ENCODE data around the gene LBH. TPM values are rescaled to one million over a fixed set of nuclear protein-coding genes. Genes with fewer than 3 reads are reported as not detected.
A peak's percentile ranks its signal among the peaks of the same experiment; 100 is the strongest.

Gene LBH
- total and polyA plus RNA-seq, 2 of the 13 experiments (the other 11 are each of a cell fraction or from before 2014, with no cell fraction given) = 0.09 to 0.25 TPM

DNA sequence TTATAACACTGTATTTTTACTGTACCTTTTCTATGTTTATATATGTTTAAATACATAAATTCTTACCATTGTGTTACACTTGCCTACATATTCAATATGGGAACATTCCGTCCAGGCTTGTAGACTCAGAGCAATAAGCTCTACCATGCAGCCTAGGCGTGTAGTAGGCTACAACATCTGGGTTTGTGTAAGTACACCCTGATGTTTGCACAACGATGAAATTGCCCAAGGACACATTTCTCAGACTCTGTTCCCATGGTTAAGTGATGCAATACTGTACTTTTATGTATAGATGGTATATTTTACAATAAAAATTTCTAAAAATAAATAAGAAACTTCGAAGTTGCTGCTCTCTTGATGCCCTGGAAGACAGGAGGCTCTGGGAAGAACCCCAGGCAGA lies 46.2 kb upstream of the LBH start (continued):
- TF ChIP-seq DNMT1 (CRISPR knock-in tag; IDR thresholded peaks at IDR 0.05) (no peak), FOXA1 (IDR thresholded peaks at IDR 0.05) (no peak), FOXA1 (CRISPR knock-in tag; IDR thresholded peaks at IDR 0.05) (peak; percentile 66)

DNA sequence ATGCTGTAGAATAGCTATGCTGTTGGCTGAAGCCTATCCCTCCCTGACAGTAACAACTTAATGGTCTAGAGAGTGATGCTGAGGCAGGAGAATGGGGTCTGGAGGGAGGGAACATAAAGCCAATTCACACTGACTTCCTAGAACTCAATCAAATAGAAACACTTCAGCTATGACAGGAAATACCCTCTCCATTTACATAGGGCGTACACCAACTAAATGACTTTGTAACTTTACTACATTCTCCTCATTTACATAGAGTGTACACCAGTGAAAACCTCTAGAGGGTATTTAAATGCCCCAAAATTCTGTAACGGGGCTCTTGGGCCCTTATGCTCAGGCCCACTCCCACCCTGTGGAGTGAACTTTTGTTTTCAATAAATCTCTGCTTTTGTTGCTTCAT lies 43.0 kb upstream of the LBH start:
- ChIA-PET CTCF (ENCODE audit: low intra/inter-chr PET ratio, low total read pairs) (no interaction called here), POLR2A (no interaction called here)
- ATAC-seq (no peak), DNase-seq (ENCODE audit: low spot score) (no peak), FAIRE-seq (no peak)
- no TSS peak for BruUV-seq (replicated peaks)
- Histone ChIP-seq H3K79me2 (ENCODE audit: insufficient read depth, low read length) (no peaks in the 10 kb centered on the region), H2AFZ (ENCODE audit: low read length) (no peak overlapping the region), H3K4me3 (replicated peaks in 1 of 3; ENCODE audit: insufficient read depth in 1 of 3, low read depth in 2 of 3, low read length in 3 of 3) (no peak overlapping the region), H3K4me2 (ENCODE audit: low read depth, low read length) (no peak overlapping the region), H3K27me3 (ENCODE audit: control insufficient read depth in 1 of 2, insufficient read depth in 2 of 2, low read length in 2 of 2) (peaks cover 2 to 26% of the 10 kb centered on the region in 2 experiments; a peak in 2 of 5 replicates), H3K9me3 (ENCODE audit: low read length) (no peaks in the 10 kb centered on the region), H3K27ac (ENCODE audit: extremely low read length, insufficient read depth, low read length) (no peak overlapping the region), H3K36me3 (replicated peaks in 1 of 2; ENCODE audit: control insufficient read depth in 1 of 2, insufficient read depth in 2 of 2, low read length in 2 of 2) (no peaks in the 10 kb centered on the region), H3K4me1 (ENCODE audit: insufficient read depth, low read length) (no peaks in the 10 kb centered on the region), H4K20me1 (ENCODE audit: insufficient read depth, low read length) (no peaks in the 10 kb centered on the region), H3K9ac (ENCODE audit: insufficient read depth, low read depth, low read length) (no peak overlapping the region)
- intact Hi-C loops (cut with micrococcal nuclease; ENCODE audit: unreplicated experiment) (no loop called here), in situ Hi-C loops (cut with HindIII; ENCODE audit: extremely low pct_ligation_motif_present, low pct_unique_long_range_greater_than_20kb) (no loop called here)
- 23% methylated on average over 2 of the region's 2 CpGs for WGBS (ENCODE audit: low lambda C conversion rate)
- TF ChIP-seq PHF8 (CRISPR knock-in tag; IDR thresholded peaks at IDR 0.05) (no peak), ZFP90 (CRISPR knock-in tag; IDR thresholded peaks at IDR 0.05; ENCODE audit: borderline replicate concordance) (no peak), POLR2AphosphoS2 (IDR thresholded peaks at IDR 0.05; ENCODE audit: low read depth, low read length) (no peak), SAFB2 (CRISPR knock-in tag; IDR thresholded peaks at IDR 0.05; ENCODE audit: borderline replicate concordance, low read depth) (no peak)

DNA sequence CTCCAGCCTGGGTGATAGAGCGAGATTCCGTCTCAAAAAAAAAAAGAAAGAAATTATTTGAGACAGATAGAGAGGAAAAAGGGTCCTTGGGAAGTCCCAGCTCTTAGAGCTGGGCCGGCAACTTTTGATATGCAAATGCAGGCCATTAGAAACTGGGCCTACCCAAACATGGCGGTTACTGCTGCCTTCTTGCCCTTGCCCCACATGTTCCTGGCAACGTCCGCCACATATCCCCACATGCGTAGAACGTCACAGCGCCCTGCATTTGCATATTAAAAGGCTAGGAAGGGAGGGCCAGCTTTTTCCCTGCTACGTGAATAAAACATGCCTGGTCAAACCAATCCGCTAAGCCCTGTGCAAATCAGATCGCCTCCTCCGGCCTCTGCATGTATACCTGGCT lies 40.7 kb upstream of the LBH start:
- no peaks in the 10 kb centered on the region for H3K79me2 ChIP-seq (ENCODE audit: insufficient read depth, low read length)
- WGBS (ENCODE audit: low lambda C conversion rate) = 62% methylated on average over 12 of the region's 13 CpGs
- ChIA-PET CTCF (ENCODE audit: low intra/inter-chr PET ratio, low total read pairs) (no interaction called here), POLR2A (no interaction called here)
- no peaks in the 10 kb centered on the region for H3K36me3 ChIP-seq (replicated peaks in 1 of 2; ENCODE audit: control insufficient read depth in 1 of 2, insufficient read depth in 2 of 2, low read length in 2 of 2)
- no peak overlapping the region for H3K4me2 ChIP-seq (ENCODE audit: low read depth, low read length)
- no peaks in the 10 kb centered on the region for H3K4me1 ChIP-seq (ENCODE audit: insufficient read depth, low read length)
- H3K9ac ChIP-seq (ENCODE audit: insufficient read depth, low read depth, low read length) = no peak overlapping the region
- no TSS peak for BruUV-seq (replicated peaks)
- no peak overlapping the region for H3K27ac ChIP-seq (ENCODE audit: extremely low read length, insufficient read depth, low read length)
- DNase-seq (ENCODE audit: low spot score) (no peak), FAIRE-seq (no peak), ATAC-seq (no peak)
- no peaks in the 10 kb centered on the region for H3K9me3 ChIP-seq (ENCODE audit: low read length)
- in situ Hi-C loops (cut with HindIII; ENCODE audit: extremely low pct_ligation_motif_present, low pct_unique_long_range_greater_than_20kb) (no loop called here), intact Hi-C loops (cut with micrococcal nuclease; ENCODE audit: unreplicated experiment) (no loop called here)
- H2AFZ ChIP-seq (ENCODE audit: low read length) = no peak overlapping the region
- H4K20me1 ChIP-seq (ENCODE audit: insufficient read depth, low read length) = no peaks in the 10 kb centered on the region
- TF ChIP-seq ZFP37 (CRISPR knock-in tag; IDR thresholded peaks at IDR 0.05; ENCODE audit: borderline replicate concordance) (no peak), NFE2L2 (IDR thresholded peaks at IDR 0.05; ENCODE audit: low read length) (no peak), ZNF253 (CRISPR knock-in tag; IDR thresholded peaks at IDR 0.05; ENCODE audit: borderline replicate concordance) (no peak), GTF2F1 (IDR thresholded peaks at IDR 0.05; ENCODE audit: low read length) (no peak), ZNF235 (CRISPR knock-in tag; IDR thresholded peaks at IDR 0.05; ENCODE audit: borderline replicate concordance) (no peak), POLR2AphosphoS2 (IDR thresholded peaks at IDR 0.05; ENCODE audit: low read depth, low read length) (no peak)
- TF ChIP-seq, protein P1, sequence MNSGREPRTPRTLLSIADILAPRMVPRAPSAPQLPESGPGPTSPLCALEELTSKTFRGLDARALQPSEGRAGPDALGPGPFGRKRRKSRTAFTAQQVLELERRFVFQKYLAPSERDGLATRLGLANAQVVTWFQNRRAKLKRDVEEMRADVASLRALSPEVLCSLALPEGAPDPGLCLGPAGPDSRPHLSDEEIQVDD (CRISPR knock-in tag; IDR thresholded peaks at IDR 0.05; ENCODE audit: borderline replicate concordance) = no peak
- TF ChIP-seq, protein P2, sequence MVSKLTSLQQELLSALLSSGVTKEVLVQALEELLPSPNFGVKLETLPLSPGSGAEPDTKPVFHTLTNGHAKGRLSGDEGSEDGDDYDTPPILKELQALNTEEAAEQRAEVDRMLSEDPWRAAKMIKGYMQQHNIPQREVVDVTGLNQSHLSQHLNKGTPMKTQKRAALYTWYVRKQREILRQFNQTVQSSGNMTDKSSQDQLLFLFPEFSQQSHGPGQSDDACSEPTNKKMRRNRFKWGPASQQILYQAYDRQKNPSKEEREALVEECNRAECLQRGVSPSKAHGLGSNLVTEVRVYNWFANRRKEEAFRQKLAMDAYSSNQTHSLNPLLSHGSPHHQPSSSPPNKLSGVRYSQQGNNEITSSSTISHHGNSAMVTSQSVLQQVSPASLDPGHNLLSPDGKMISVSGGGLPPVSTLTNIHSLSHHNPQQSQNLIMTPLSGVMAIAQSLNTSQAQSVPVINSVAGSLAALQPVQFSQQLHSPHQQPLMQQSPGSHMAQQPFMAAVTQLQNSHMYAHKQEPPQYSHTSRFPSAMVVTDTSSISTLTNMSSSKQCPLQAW (CRISPR knock-in tag; IDR thresholded peaks at IDR 0.05) = no peak
- TF ChIP-seq, protein P3, sequence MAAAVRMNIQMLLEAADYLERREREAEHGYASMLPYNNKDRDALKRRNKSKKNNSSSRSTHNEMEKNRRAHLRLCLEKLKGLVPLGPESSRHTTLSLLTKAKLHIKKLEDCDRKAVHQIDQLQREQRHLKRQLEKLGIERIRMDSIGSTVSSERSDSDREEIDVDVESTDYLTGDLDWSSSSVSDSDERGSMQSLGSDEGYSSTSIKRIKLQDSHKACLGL (CRISPR knock-in tag; IDR thresholded peaks at IDR 0.05) = no peak
- peaks cover 0 to 22% of the 10 kb centered on the region in 2 experiments; a peak in 1 of 5 replicates for H3K27me3 ChIP-seq (ENCODE audit: control insufficient read depth in 1 of 2, insufficient read depth in 2 of 2, low read length in 2 of 2)
- no peak overlapping the region for H3K4me3 ChIP-seq (replicated peaks in 1 of 3; ENCODE audit: insufficient read depth in 1 of 3, low read depth in 2 of 3, low read length in 3 of 3)
